Left lung (tissue), 10 donors: Measurements from ENCODE around the gene DRAM2. TPM values are rescaled to one million over a fixed set of nuclear protein-coding genes. Genes with fewer than 3 reads are reported as not detected.
"Not testable (repeated sequence)": the region's sequence is repeated elsewhere in the genome, so short reads cannot be mapped to it uniquely, and the experiment has no call there.

Source experiments
- ATAC-seq: fragments of 200-7000 bp; cut with Tn5 transposase; one replicate; pipeline ENCODE4 v1.9.1; 2020; ENCODE audit warnings: moderate library complexity
- DNase-seq, 4 donors: peaks; one replicate each; pipeline ENCODE4 v3.0.0-alpha.2; 2013 to 2020
- H3K27ac ChIP-seq, 2 donors: fragments of 200-600 bp; sonication (generic) in 1 of 2; one replicate each; pipeline versions ENCODE4 v1.5.0 to v1.8.0; 2020 to 2021
- H3K27me3 ChIP-seq, 2 donors: fragments of 200-600 bp; sonication (generic) in 1 of 2; one replicate each; pipeline versions ENCODE4 v1.5.0 to v1.8.0; 2020 to 2021
- H3K36me3 ChIP-seq, 2 donors: fragments of 200-600 bp; sonication (generic) in 1 of 2; one replicate each; pipeline versions ENCODE4 v1.5.0 to v1.8.0; 2020 to 2021
- H3K4me1 ChIP-seq, 2 donors: fragments of 200-600 bp; one replicate each; pipeline ENCODE4 v1.8.0; 2021
- H3K4me3 ChIP-seq, 2 donors: fragments of 200-600 bp; sonication (generic) in 1 of 2; one replicate each; pipeline versions ENCODE4 v1.5.0 to v1.8.0; 2020 to 2021; ENCODE audit warnings: mild to moderate bottlenecking in 1 of 2
- H3K9me3 ChIP-seq, 2 donors: fragments of 200-600 bp; sonication (generic) in 1 of 2; one replicate each; pipeline versions ENCODE4 v1.5.0 to v1.8.0; 2020 to 2021
- CTCF ChIP-seq, 2 donors: fragments of 200-600 bp; sonication (generic) in 1 of 2; IDR thresholded peaks; one replicate each; pipeline versions ENCODE4 v1.5.0 to v1.8.0; 2021; ENCODE audit warnings: antibody characterized with exemption in 2 of 2
- intact Hi-C, 2 donors: fragments of 100-400 bp; cut with DNase I; formaldehyde crosslinking; loops; one replicate each; pipeline versions ENCODE4 v1.11.2 to v1.14.2; 2022
- polyA plus RNA-seq, 6 donors: library from polyadenylated mRNA; unstranded; fragments of 120-200 nt; gene quantifications; one replicate each; pipeline ENCODE4 v1.2.1, GENCODE V29; 2013; ENCODE audit not compliant: insufficient read length in 6 of 6
- total RNA-seq, 2 donors: library from RNA; stranded (reverse); fragmentation: NEBNext Ultra II Directional; extraction: Animal tissue kit (Norgen Biotek cat#: 25700); gene quantifications; one replicate each; pipeline ENCODE4 v1.2.1, GENCODE V29; 2021
- donor health status: DM: no; HTN: yes; CAD: no.
- donor health status: DM: no; HTN: no; CAD: no.

The DRAM2 gene
- total and polyA plus RNA-seq, 8 donors = 41.3 to 84.6 (median 68.9) TPM

DNA sequence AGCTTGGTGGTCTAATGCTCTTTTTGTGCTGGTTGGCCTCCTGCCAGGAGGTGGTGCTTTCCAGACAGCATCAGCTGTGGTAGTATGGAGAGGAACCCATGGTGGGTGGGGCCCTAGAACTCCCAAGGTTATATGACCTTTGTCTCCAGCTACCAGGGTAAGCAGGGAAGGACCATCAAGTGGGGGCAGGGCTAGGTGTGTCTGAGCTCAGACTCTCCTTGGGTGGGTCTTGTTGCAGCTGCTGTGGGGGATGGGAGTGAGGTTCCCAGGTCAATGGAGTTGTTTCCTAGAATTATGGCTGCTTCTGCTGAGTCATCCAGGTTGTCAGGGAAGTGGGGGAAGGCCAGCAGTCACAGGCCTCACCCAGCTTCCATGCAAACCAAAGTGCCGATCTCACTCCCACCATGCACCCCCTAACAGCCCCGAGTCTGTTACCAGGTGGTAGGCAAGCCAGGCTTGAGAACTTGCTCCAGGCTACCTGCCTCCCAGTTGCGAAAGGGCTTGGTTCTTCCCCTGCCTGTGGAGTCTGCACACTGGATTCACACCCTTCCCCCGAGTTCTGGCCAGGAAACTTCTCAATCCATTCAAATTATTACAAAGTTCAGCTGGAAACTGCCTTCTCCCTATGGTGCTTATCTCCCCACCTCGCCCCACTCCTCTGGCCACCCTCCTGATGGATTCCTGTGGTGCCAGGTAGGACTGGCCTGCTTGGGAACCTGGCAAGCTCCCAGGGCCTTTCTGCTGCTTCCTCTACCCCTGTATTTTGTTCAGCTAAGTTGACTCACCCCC is 37.8 kb downstream of the DRAM2 start:
- no peak for ATAC-seq
- TF ChIP-seq CTCF (IDR thresholded peaks at IDR 0.05) = no peak
- DNase-seq = peak in 1 of 4 donors; percentile 18
- H3K36me3 ChIP-seq = no peaks in the 10 kb centered on the region
- no peak overlapping the region for H3K4me3 ChIP-seq
- no peaks in the 10 kb centered on the region for H3K4me1 ChIP-seq
- H3K27me3 ChIP-seq = no peaks in the 10 kb centered on the region
- no peak overlapping the region for H3K27ac ChIP-seq
- H3K9me3 ChIP-seq = peaks cover 0 to 50% of the 10 kb centered on the region in 2 donors
- intact Hi-C loops = no loop called here

DNA sequence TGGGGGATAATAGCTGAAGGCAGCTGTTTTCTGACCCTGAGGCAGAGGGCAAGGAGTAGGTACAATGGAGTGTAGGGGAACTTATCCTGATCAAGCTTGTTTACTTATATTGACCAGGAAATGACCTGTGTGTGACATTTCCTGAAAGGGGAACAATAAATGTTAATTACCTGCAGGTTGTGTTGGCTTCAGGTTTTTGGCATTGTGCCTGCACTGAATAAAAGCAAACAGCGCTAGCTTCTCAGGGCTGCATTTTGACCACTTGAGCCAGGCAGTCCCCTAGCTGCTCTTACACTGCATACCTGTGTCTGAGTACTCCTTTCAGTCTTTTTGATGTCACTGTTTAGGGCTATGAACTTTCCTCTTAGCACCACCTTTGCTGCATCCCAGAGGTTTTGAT is 40.6 kb downstream of the DRAM2 start:
- Histone ChIP-seq H3K4me3 (no peak overlapping the region), H3K27me3 (no peaks in the 10 kb centered on the region), H3K36me3 (no peaks in the 10 kb centered on the region), H3K27ac (no peak overlapping the region), H3K9me3 (peaks cover 0 to 70% of the 10 kb centered on the region in 2 donors), H3K4me1 (no peaks in the 10 kb centered on the region)
- no peak for DNase-seq
- no peak for ATAC-seq
- intact Hi-C loops = no loop called here
- no peak for TF ChIP-seq CTCF (IDR thresholded peaks at IDR 0.05)

DNA sequence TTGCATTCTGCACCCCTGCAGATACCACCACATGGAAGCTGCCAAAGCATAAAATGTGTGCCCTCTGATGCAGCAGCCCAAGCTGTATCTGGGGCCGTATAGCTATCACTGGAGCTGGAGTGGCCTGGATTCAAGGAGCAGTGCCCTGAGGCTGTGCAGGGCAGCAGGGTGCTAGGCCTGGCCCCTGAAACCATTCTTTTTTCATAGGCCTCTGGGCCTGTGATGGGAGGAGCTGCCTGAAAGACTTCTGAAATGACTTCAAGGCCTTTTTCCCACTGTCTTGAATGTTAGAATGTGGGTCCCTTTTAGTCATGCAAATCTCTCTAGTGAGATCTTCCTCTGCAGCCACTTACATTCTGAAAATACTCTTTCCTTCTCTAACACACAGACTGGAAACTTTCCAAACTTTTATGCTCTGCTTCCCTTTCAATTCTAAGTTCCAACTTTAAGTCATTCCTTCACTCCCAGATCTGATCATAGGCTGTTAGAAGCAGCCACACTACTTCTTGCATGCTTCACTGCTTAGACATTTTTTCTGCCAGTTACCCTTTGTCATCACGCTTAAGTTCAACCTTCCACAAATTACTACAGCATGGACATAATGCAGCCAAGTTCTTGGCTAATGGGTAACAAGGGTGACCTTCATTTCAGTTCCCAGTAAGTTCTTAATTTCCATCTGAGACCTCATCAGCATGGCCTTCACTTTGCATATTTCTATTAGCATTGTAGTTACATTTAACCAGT is 42.4 kb downstream of the DRAM2 start:
- Histone ChIP-seq H3K27ac (no peak overlapping the region), H3K4me1 (no peaks in the 10 kb centered on the region), H3K27me3 (no peaks in the 10 kb centered on the region), H3K36me3 (no peaks in the 10 kb centered on the region), H3K9me3 (peaks cover 0 to 79% of the 10 kb centered on the region in 2 donors), H3K4me3 (no peak overlapping the region)
- DNase-seq (no peak), ATAC-seq (no peak)
- intact Hi-C loops = no loop called here
- no peak for TF ChIP-seq CTCF (IDR thresholded peaks at IDR 0.05)

- H3K36me3 ChIP-seq, ATAC-seq: not testable (repeated sequence)
These were observed 44.5 kb downstream of the DRAM2 start for GRCh38 chr1:111095421-111095820.

DNA sequence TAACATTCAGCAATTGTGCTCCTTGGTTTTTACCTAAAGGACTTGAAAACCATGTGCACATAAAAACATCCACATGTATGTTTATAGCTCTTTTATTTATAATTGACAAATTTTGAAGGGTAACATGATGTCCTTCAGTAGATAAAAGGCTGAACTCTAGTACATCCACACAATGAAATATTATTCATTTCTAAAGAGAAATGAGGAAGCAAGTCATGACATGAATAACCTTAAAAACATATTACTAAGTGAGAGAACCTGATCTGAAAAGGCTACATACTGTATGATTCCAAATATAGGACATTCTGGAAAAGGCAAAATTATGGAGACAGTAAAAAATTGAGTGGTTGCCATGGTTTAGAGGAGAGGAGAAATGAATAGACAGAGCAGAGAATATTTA is 50.3 kb downstream of the DRAM2 start:
- no peak overlapping the region for H3K4me3 ChIP-seq
- DNase-seq (no peak), ATAC-seq (no peak)
- intact Hi-C loops = no loop called here
- H3K27me3 ChIP-seq = no peaks in the 10 kb centered on the region
- no peaks in the 10 kb centered on the region for H3K36me3 ChIP-seq
- H3K27ac ChIP-seq = no peak overlapping the region
- no peak for TF ChIP-seq CTCF (IDR thresholded peaks at IDR 0.05)
- H3K9me3 ChIP-seq = peaks cover 0 to 17% of the 10 kb centered on the region in 2 donors
- no peaks in the 10 kb centered on the region for H3K4me1 ChIP-seq

More at GRCh38 chr1:111095421-111095820, 44.5 kb downstream of the DRAM2 start:
- DNase-seq, H3K4me1 ChIP-seq, H3K4me3 ChIP-seq, H3K27me3 ChIP-seq, H3K27ac ChIP-seq, intact Hi-C loops: not testable (repeated sequence)
- H3K9me3 ChIP-seq = peaks cover 0 to 64% of the 10 kb centered on the region in 2 donors
